Limb (tissue), 2 donors: ENCODE measurements around the gene RPL36AL.
A peak's percentile ranks its signal among the peaks of the same experiment; 100 is the strongest.
"Not testable (repeated sequence)": the region's sequence is repeated elsewhere in the genome, so short reads cannot be mapped to it uniquely, and the experiment has no call there.

Source experiments
- DNase-seq, 2 donors: peaks; one replicate each; pipeline ENCODE4 v3.0.0-alpha.2; 2016; ENCODE audit errors: extremely low spot score in 2 of 2

RPL36AL gene

GRCh38 chr14:49619730-49620129, 696 bp downstream of the RPL36AL start:
- no peak for DNase-seq

- DNase-seq, result not testable (repeated sequence)
Observed at GRCh38 chr14:49619273-49619672, 1.2 kb downstream of the RPL36AL start.

- no peak for DNase-seq
Observed at GRCh38 chr14:49617852-49618519, 2.4 kb downstream of the RPL36AL start.

- no peak for DNase-seq
Observed at GRCh38 chr14:49615776-49616175, 4.7 kb downstream of the RPL36AL start.

GRCh38 chr14:49614196-49614595, 6.2 kb downstream of the RPL36AL start:
- no peak for DNase-seq

GRCh38 chr14:49612671-49613070, 7.8 kb downstream of the RPL36AL start:
- DNase-seq, result no peak

- no peak for DNase-seq
Observed at GRCh38 chr14:49612251-49612650, 8.2 kb downstream of the RPL36AL start.

- no peak for DNase-seq
Observed at GRCh38 chr14:49607583-49607982, 12.8 kb downstream of the RPL36AL start.

- peak; percentile 89 to 95 for DNase-seq
Observed at GRCh38 chr14:49598485-49599300, 21.7 kb downstream of the RPL36AL start, which contains the start of gene LRR1. Gene LRR1 (plus strand): TSS chr14:49598940. CDS start chr14:49599021, 81 bp downstream.

- DNase-seq, result no peak
Observed at GRCh38 chr14:49598189-49598484, 22.3 kb downstream of the RPL36AL start.

- DNase-seq, result no peak
Observed at GRCh38 chr14:49594347-49595091, 25.9 kb downstream of the RPL36AL start.

GRCh38 chr14:49593016-49593415, 27.4 kb downstream of the RPL36AL start:
- no peak for DNase-seq

GRCh38 chr14:49589387-49589786, 31.0 kb downstream of the RPL36AL start:
- no peak for DNase-seq

GRCh38 chr14:49586673-49587460, 33.6 kb downstream of the RPL36AL start:
- peak; percentile 55 to 71 for DNase-seq

GRCh38 chr14:49585803-49586672, 34.4 kb downstream of the RPL36AL start, which contains the start of gene RPS29:
Gene RPS29 (minus strand): TSS chr14:49586380. CDS start chr14:49586346, 34 bp downstream.
- DNase-seq, result peak; percentile 98 to 99

- DNase-seq, result peak in 1 of 2 donors; percentile 33
Observed at GRCh38 chr14:49584981-49585640, 35.3 kb downstream of the RPL36AL start.

GRCh38 chr14:49584058-49584457, 36.4 kb downstream of the RPL36AL start:
- no peak for DNase-seq

- no peak for DNase-seq
Observed at GRCh38 chr14:49583629-49584028, 36.8 kb downstream of the RPL36AL start.

- no peak for DNase-seq
Observed at GRCh38 chr14:49582113-49582977, 38.1 kb downstream of the RPL36AL start.
